K562 (cell line): Measurements from ENCODE around the gene NT5C1A. TPM values are rescaled to one million over a fixed set of nuclear protein-coding genes. Genes with fewer than 3 reads are reported as not detected.

Experiments used
- ADNP ChIP-seq: fragments of 200-800 bp; sonication (Bioruptor generic); IDR thresholded peaks from 2 replicates; pipeline ENCODE4 v1.6.1; 2016; ENCODE audit warnings: missing genetic modification characterization, missing compliant biosample characterization
- ARID4B ChIP-seq: sonication (generic); formaldehyde crosslinking; IDR thresholded peaks from 2 replicates; pipeline ENCODE4 v1.8.0; 2022; ENCODE audit warnings: mild to moderate bottlenecking, missing genetic modification reagents
- BCLAF1 ChIP-seq, 2 experiments: fragments of 450-650 bp in 1 of 2; IDR thresholded peaks; 2 replicates each; pipeline ENCODE4 v1.6.1; 2011 to 2017; ENCODE audit warnings: low read depth in 2 of 2, antibody characterized with exemption in 1 of 2, borderline replicate concordance in 1 of 2, low read length in 1 of 2, mild to moderate bottlenecking in 1 of 2, mixed read lengths in 1 of 2; ENCODE audit not compliant: control insufficient read depth in 1 of 2
- CHCHD3 ChIP-seq: fragments of 250-450 bp; sonication (Bioruptor Pico); IDR thresholded peaks from 2 replicates; pipeline ENCODE4 v2.1.2; 2022; ENCODE audit warnings: mild to moderate bottlenecking
- ETS1 ChIP-seq: conservative IDR thresholded peaks from 2 replicates; pipeline ENCODE4 v1.6.1; 2011; ENCODE audit warnings: low read depth, mild to moderate bottlenecking, low read length; ENCODE audit not compliant: control insufficient read depth
- ETV1 ChIP-seq: fragments of 450-650 bp; conservative IDR thresholded peaks from 2 replicates; pipeline ENCODE4 v1.6.1; 2016; ENCODE audit warnings: missing genetic modification characterization, control low read depth, low read depth, missing compliant biosample characterization
- ID3 ChIP-seq, 2 experiments: fragments of 250-450 bp in 1 of 2; fragments of 450-650 bp in 1 of 2; sonication (Bioruptor Pico) in 1 of 2; IDR thresholded peaks; 2 replicates each; pipeline versions ENCODE4 v1.6.1 to v1.8.0; 2016 to 2021; ENCODE audit warnings: mild to moderate bottlenecking in 2 of 2, moderate library complexity in 2 of 2, missing compliant biosample characterization in 1 of 2, missing genetic modification characterization in 1 of 2
- MCM2 ChIP-seq: fragments of 450-650 bp; IDR thresholded peaks from 2 replicates; pipeline ENCODE4 v1.6.1; 2017; ENCODE audit warnings: low read depth, mild to moderate bottlenecking
- MITF ChIP-seq: IDR thresholded peaks from 2 replicates; pipeline ENCODE4 v1.6.1; 2014; ENCODE audit warnings: antibody characterized with exemption
- RB1 ChIP-seq: fragments of 450-650 bp; IDR thresholded peaks from 2 replicates; pipeline ENCODE4 v1.6.1; 2017; ENCODE audit warnings: low read depth, mild to moderate bottlenecking
- RCOR1 ChIP-seq, 2 experiments: IDR thresholded peaks; 2 replicates each; pipeline ENCODE4 v1.6.1; 2012; ENCODE audit warnings: low read depth in 2 of 2, low read length in 2 of 2, borderline replicate concordance in 1 of 2, improper control_type of control experiment in 1 of 2
- XRCC4 ChIP-seq: IDR thresholded peaks from one replicate; pipeline ENCODE4 v1.6.1; 2011; ENCODE audit not compliant: insufficient read depth, insufficient read length; ENCODE audit errors: extremely low read depth
- ZC3H11A ChIP-seq: IDR thresholded peaks from 2 replicates; pipeline ENCODE4 v1.6.1; 2012; ENCODE audit warnings: low read depth, low read length, improper control_type of control experiment
- ZC3H4 ChIP-seq: sonication (generic); formaldehyde crosslinking; IDR thresholded peaks from 2 replicates; pipeline ENCODE4 v1.9.0; 2021; ENCODE audit warnings: missing genetic modification reagents, borderline replicate concordance
- ZNF282 ChIP-seq: sonication (generic); formaldehyde crosslinking; IDR thresholded peaks from 2 replicates; pipeline ENCODE4 v1.8.1; 2023; ENCODE audit warnings: missing genetic modification reagents
- polyA plus RNA-seq, 8 experiments: library from polyadenylated mRNA; depleted of rRNA in 4 of 8; stranded (reverse) in 5 of 8; unstranded in 3 of 8; fragments of >200 nt; fragmentation: Nextera tagmentation in 2 of 8; fragmentation: Illumina TruSeq in 1 of 8; extraction: Ambion mirVana in 2 of 8; extraction: Trizol in 1 of 8; gene quantifications; 2 replicates each; pipeline versions ENCODE4 v1.2.1 to v1.2.3, GENCODE V29; 2011 to 2014; ENCODE audit warnings: inconsistent platforms in 1 of 8, missing spikeins in 1 of 8
- total RNA-seq, 7 experiments: library from RNA; depleted of rRNA in 6 of 7; stranded (reverse); fragments of >200 nt in 6 of 7; fragmentation: Illumina TruSeq in 2 of 7; extraction: Trizol in 2 of 7; gene quantifications; 2 replicates each; pipeline versions ENCODE4 v1.2.1 to v1.2.3, GENCODE V29; 2011 to 2021; ENCODE audit warnings: low replicate concordance in 1 of 7

NT5C1A gene
- total and polyA plus RNA-seq, 9 of the 15 experiments (the other 6 are each of a cell fraction or from before 2014, with no cell fraction given) = not detected

- TF ChIP-seq ARID4B (CRISPR knock-in tag) = no peak
- peak; percentile 34 to 60; a peak in 2 of 4 replicates for TF ChIP-seq RCOR1 (IDR thresholded peaks at IDR 0.05; ENCODE audit: borderline replicate concordance in 1 of 2, low read depth in 2 of 2, low read length in 2 of 2)
- no peak for TF ChIP-seq CHCHD3 (CRISPR knock-in tag)
- TF ChIP-seq ETV1 = 0 out of 2 replicates have a peak, but pooled peaks have one; percentile 40
- TF ChIP-seq XRCC4 = no peak
- no peak for TF ChIP-seq ETS1
- 0 out of 2 replicates have a peak, but pooled peaks have one; percentile 72 for TF ChIP-seq MITF
- TF ChIP-seq RB1 = peak; percentile 75
- no peak for TF ChIP-seq ID3 (CRISPR knock-in tag; IDR thresholded peaks at IDR 0.05)
- no peak for TF ChIP-seq ID3 (tag; IDR thresholded peaks at IDR 0.05)
- no peak for TF ChIP-seq ZC3H4 (CRISPR knock-in tag)
- no peak for TF ChIP-seq ADNP (tag)
- TF ChIP-seq ZNF282 (CRISPR knock-in tag) = no peak
- TF ChIP-seq ZC3H11A = no peak
- no peak for TF ChIP-seq MCM2
- TF ChIP-seq BCLAF1 (IDR thresholded peaks at IDR 0.05; ENCODE audit: borderline replicate concordance in 1 of 2, control insufficient read depth in 1 of 2, low read depth in 2 of 2, low read length in 1 of 2) = no peak
Observed at GRCh38 chr1:39653546-39654031, 18.3 kb downstream of the NT5C1A start (continued).
